Ovary (tissue), 9 donors: ENCODE data around the gene SKI. TPM values are rescaled to one million over a fixed set of nuclear protein-coding genes. Genes with fewer than 3 reads are reported as not detected.

ENCODE experiments used
- DNase-seq, 5 donors: peaks; one replicate each; pipeline ENCODE4 v3.0.0-alpha.2; 2019 to 2020
- H3K27ac ChIP-seq, 2 donors: fragments of 200-600 bp; one replicate each; pipeline versions ENCODE4 v1.5.1 to v1.8.0; 2019 to 2022
- H3K27me3 ChIP-seq: fragments of 200-600 bp; one replicate; pipeline ENCODE4 v1.8.0; 2022
- H3K36me3 ChIP-seq: fragments of 200-600 bp; sonication (generic); one replicate; pipeline ENCODE4 v1.5.1; 2019
- H3K4me1 ChIP-seq: one replicate; pipeline ENCODE4 v1.8.1; 2013; ENCODE audit warnings: mild to moderate bottlenecking, moderate library complexity; ENCODE audit not compliant: insufficient read depth
- H3K4me3 ChIP-seq: fragments of 200-600 bp; sonication (generic); one replicate; pipeline ENCODE4 v1.5.1; 2017
- H3K9me3 ChIP-seq, 2 donors: fragments of 200-600 bp in 1 of 2; sonication (generic) in 1 of 2; one replicate each; pipeline versions ENCODE4 v1.5.1 to v1.8.1; 2013 to 2019; ENCODE audit warnings: mild to moderate bottlenecking in 1 of 2, moderate library complexity in 1 of 2
- CTCF ChIP-seq, 3 donors: fragments of 450-650 bp in 2 of 3; fragments of 200-600 bp in 1 of 3; IDR thresholded peaks; one replicate each; pipeline versions ENCODE4 v1.5.1 to v1.8.0; 2016 to 2022; ENCODE audit warnings: antibody characterized with exemption in 3 of 3, mild to moderate bottlenecking in 1 of 3
- EP300 ChIP-seq: sonication (generic); formaldehyde crosslinking; IDR thresholded peaks from one replicate; pipeline ENCODE4 v1.6.1; 2017; ENCODE audit warnings: antibody characterized with exemption
- POLR2A ChIP-seq: fragments of 450-650 bp; IDR thresholded peaks from one replicate; pipeline ENCODE4 v1.6.1; 2017; ENCODE audit warnings: antibody characterized with exemption, mild to moderate bottlenecking, moderate library complexity
- WGBS, 3 donors: extraction: QIAGEN DNeasy Blood & Tissue Kit in 1 of 3; methylation state at CpG; one replicate each; pipeline versions ENCODE4 v1.1.5 to v1.1.7; 2013 to 2017; 5-methylcytosine and 5-hydroxymethylcytosine counted together
- intact Hi-C, 4 donors: fragments of 100-400 bp; cut with DNase I; formaldehyde crosslinking; loops; one replicate each; pipeline versions ENCODE4 v1.11.0 to v1.15.1; 2022 to 2023
- polyA plus RNA-seq, 2 donors: library from polyadenylated mRNA; stranded (reverse); fragments of 200-250 nt in 1 of 2; fragments of 350-450 nt in 1 of 2; fragmentation: Illumina TruSeq in 1 of 2; extraction: RNeasy Lipid Tissue Mini Kit (QIAGEN cat#74804) in 1 of 2; gene quantifications; one replicate each; pipeline ENCODE4 v1.2.3, GENCODE V29; 2013 to 2014
- total RNA-seq, 7 donors: library from RNA; depleted of rRNA in 2 of 7; stranded (reverse); fragments of >200 nt in 2 of 7; fragmentation: NEBNext Ultra II Directional in 3 of 7; extraction: Animal tissue kit (Norgen Biotek cat#: 25700) in 3 of 7; gene quantifications; one replicate each; pipeline versions ENCODE4 v1.1.0 to v1.2.4, GENCODE V29; 2016 to 2023
- donor health status: DM: no; HTN: no; CAD: no; lungs with moderate emphysema.
- donor health status: DM: no; HTN: no; CAD: no.
- donor health status: Bipolar disorder and iron deficiency.
- donor health status: DM: yes; HTN: yes; CAD: no.
- donor health status: DM: no; HTN: no; CAD: no.
- donor health status: DM: yes; HTN: yes; CAD: no.

The SKI gene
- total and polyA plus RNA-seq, 9 donors, result 27.8 to 109 (median 79.1) TPM

- H3K4me1 ChIP-seq, result peaks cover 54% of the 10 kb centered on the region
- H3K36me3 ChIP-seq, result no peaks in the 10 kb centered on the region
- intact Hi-C loops, result loop anchor here in 3 of 4 donors (5.0 kb wide), 2 partner anchors 35 to 60 kb away; no protein-coding TSS in a partner anchor
- H3K27ac ChIP-seq, result no peak overlapping the region
- no peak for TF ChIP-seq EP300
- no peak for TF ChIP-seq CTCF (IDR thresholded peaks at IDR 0.05)
- no peak for TF ChIP-seq POLR2A
- H3K4me3 ChIP-seq, result peak overlapping the region; percentile 13
- 59 to 62% (median 60%) methylated on average over 19 of the region's 19 CpGs for WGBS, 3 donors
- no peaks in the 10 kb centered on the region for H3K9me3 ChIP-seq
- H3K27me3 ChIP-seq, result no peaks in the 10 kb centered on the region
- no peak for DNase-seq
Observed at GRCh38 chr1:2237773-2238172, 9.7 kb downstream of the SKI start.

- TF ChIP-seq CTCF (IDR thresholded peaks at IDR 0.05), result no peak
- Histone ChIP-seq H3K4me1 (peaks cover 51% of the 10 kb centered on the region), H3K27me3 (no peaks in the 10 kb centered on the region), H3K9me3 (no peaks in the 10 kb centered on the region), H3K36me3 (no peaks in the 10 kb centered on the region), H3K4me3 (no peak overlapping the region), H3K27ac (no peak overlapping the region)
- intact Hi-C loops, result loop anchor here in 3 of 4 donors (5.0 kb wide), 2 partner anchors 34 to 59 kb away; no protein-coding TSS in a partner anchor
- WGBS, 3 donors, result 72 to 82% (median 79%) methylated on average over 24 to 25 of the region's 25 CpGs
- peak in 1 of 5 donors; percentile 24 for DNase-seq
Observed at GRCh38 chr1:2238361-2239012, 10.4 kb downstream of the SKI start.

GRCh38 chr1:2239013-2239370 is 10.9 kb downstream of the SKI start:
- Histone ChIP-seq H3K36me3 (no peaks in the 10 kb centered on the region), H3K9me3 (no peaks in the 10 kb centered on the region), H3K27ac (no peak overlapping the region), H3K27me3 (no peaks in the 10 kb centered on the region), H3K4me1 (peaks cover 48% of the 10 kb centered on the region), H3K4me3 (no peak overlapping the region)
- no peak for TF ChIP-seq CTCF (IDR thresholded peaks at IDR 0.05)
- no peak for TF ChIP-seq EP300
- intact Hi-C loops, result loop anchor here in 3 of 4 donors (5.0 kb wide), 2 partner anchors 33 to 58 kb away; no protein-coding TSS in a partner anchor
- 81 to 85% (median 82%) methylated on average over 6 of the region's 6 CpGs for WGBS, 3 donors
- DNase-seq, result no peak

GRCh38 chr1:2239384-2239985 is 11.4 kb downstream of the SKI start:
- DNase-seq, result peak in 1 of 5 donors; percentile 24
- H3K9me3 ChIP-seq, result no peaks in the 10 kb centered on the region
- H3K4me1 ChIP-seq, result peaks cover 43% of the 10 kb centered on the region
- H3K27me3 ChIP-seq, result no peaks in the 10 kb centered on the region
- no peaks in the 10 kb centered on the region for H3K36me3 ChIP-seq
- H3K27ac ChIP-seq, result no peak overlapping the region
- peak overlapping the region; percentile 15 for H3K4me3 ChIP-seq
- 86 to 87% (median 86%) methylated on average over 30 of the region's 30 CpGs for WGBS, 3 donors
- TF ChIP-seq POLR2A, result no peak
- no peak for TF ChIP-seq EP300
- no peak for TF ChIP-seq CTCF (IDR thresholded peaks at IDR 0.05)
- intact Hi-C loops, result loop anchor here in 3 of 4 donors (5.0 kb wide), 2 partner anchors 33 to 58 kb away; no protein-coding TSS in a partner anchor
